ENCODE results near the gene PRRG2. TPM values are rescaled to one million over a fixed set of nuclear protein-coding genes. Genes with fewer than 3 reads are reported as not detected.
"Not testable (repeated sequence)": the region's sequence is repeated elsewhere in the genome, so short reads cannot be mapped to it uniquely, and the experiment has no call there.

PRRG2 gene
- total RNA-seq, 3 donors from 2014 or later = 1.0 to 1.4 (median 1.3) TPM

- Mint-ChIP-seq H3K9me3 (no peaks in the 10 kb centered on the region), H3K4me1 (ENCODE audit: low read depth) (no peaks in the 10 kb centered on the region), H3K36me3 (ENCODE audit: insufficient read depth) (peaks cover 5% of the 10 kb centered on the region), H3K27me3 (ENCODE audit: low read depth) (no peaks in the 10 kb centered on the region), H3K4me3 (no peak overlapping the region)
- DNase-seq (no peak), ATAC-seq (no peak)
Observed at GRCh38 chr19:49629659-49630058, 48.5 kb downstream of the PRRG2 start.

- peaks cover 5% of the 10 kb centered on the region for H3K36me3 Mint-ChIP-seq (ENCODE audit: insufficient read depth)
- H3K27me3 Mint-ChIP-seq (ENCODE audit: low read depth) = no peaks in the 10 kb centered on the region
- ATAC-seq (no peak), DNase-seq (no peak)
- H3K9me3 Mint-ChIP-seq = no peaks in the 10 kb centered on the region
- no peak overlapping the region for H3K4me3 Mint-ChIP-seq
- no peaks in the 10 kb centered on the region for H3K4me1 Mint-ChIP-seq (ENCODE audit: low read depth)
Observed at GRCh38 chr19:49631014-49631588, 50.0 kb downstream of the PRRG2 start.

- H3K27me3 Mint-ChIP-seq (ENCODE audit: low read depth) = no peaks in the 10 kb centered on the region
- no peak overlapping the region for H3K4me3 Mint-ChIP-seq
- no peaks in the 10 kb centered on the region for H3K4me1 Mint-ChIP-seq (ENCODE audit: low read depth)
- no peaks in the 10 kb centered on the region for H3K9me3 Mint-ChIP-seq
- ATAC-seq = no peak
- peaks cover 5% of the 10 kb centered on the region for H3K36me3 Mint-ChIP-seq (ENCODE audit: insufficient read depth)
- no peak for DNase-seq
Observed at GRCh38 chr19:49631610-49632192, 50.6 kb downstream of the PRRG2 start.

- Mint-ChIP-seq H3K36me3 (ENCODE audit: insufficient read depth) (peaks cover 4% of the 10 kb centered on the region), H3K4me1 (ENCODE audit: low read depth) (no peaks in the 10 kb centered on the region), H3K9me3 (no peaks in the 10 kb centered on the region), H3K27me3 (ENCODE audit: low read depth) (no peaks in the 10 kb centered on the region), H3K4me3 (no peak overlapping the region)
- no peak for DNase-seq
- ATAC-seq = no peak
Observed at GRCh38 chr19:49632576-49632975, 51.5 kb downstream of the PRRG2 start.

GRCh38 chr19:49633273-49633672 lies 52.2 kb downstream of the PRRG2 start:
- not testable (repeated sequence) for DNase-seq; H3K36me3 Mint-ChIP-seq (ENCODE audit: insufficient read depth); H3K27me3 Mint-ChIP-seq (ENCODE audit: low read depth); H3K9me3 Mint-ChIP-seq; H3K4me1 Mint-ChIP-seq (ENCODE audit: low read depth); ATAC-seq; H3K4me3 Mint-ChIP-seq

GRCh38 chr19:49635530-49636232 lies 54.6 kb downstream of the PRRG2 start:
- Mint-ChIP-seq H3K27me3 (ENCODE audit: low read depth) (no peaks in the 10 kb centered on the region), H3K4me1 (ENCODE audit: low read depth) (peaks cover 23% of the 10 kb centered on the region), H3K9me3 (no peaks in the 10 kb centered on the region), H3K36me3 (ENCODE audit: insufficient read depth) (no peaks in the 10 kb centered on the region), H3K4me3 (no peak overlapping the region)
- DNase-seq (no peak), ATAC-seq (no peak)

GRCh38 chr19:49636233-49636932 lies 55.3 kb downstream of the PRRG2 start:
- H3K4me3 Mint-ChIP-seq = no peak overlapping the region
- no peak for DNase-seq
- H3K9me3 Mint-ChIP-seq = no peaks in the 10 kb centered on the region
- peaks cover 27% of the 10 kb centered on the region for H3K4me1 Mint-ChIP-seq (ENCODE audit: low read depth)
- H3K27me3 Mint-ChIP-seq (ENCODE audit: low read depth) = no peaks in the 10 kb centered on the region
- H3K36me3 Mint-ChIP-seq (ENCODE audit: insufficient read depth) = no peaks in the 10 kb centered on the region
- ATAC-seq = no peak

GRCh38 chr19:49637821-49638738 lies 57.0 kb downstream of the PRRG2 start:
- no peaks in the 10 kb centered on the region for H3K9me3 Mint-ChIP-seq
- no peak for ATAC-seq
- no peak for DNase-seq

GRCh38 chr19:49639401-49640112 lies 58.4 kb downstream of the PRRG2 start:
- Mint-ChIP-seq H3K4me1 (ENCODE audit: low read depth) (peaks cover 53% of the 10 kb centered on the region), H3K36me3 (ENCODE audit: insufficient read depth) (peaks cover 3% of the 10 kb centered on the region), H3K9me3 (no peaks in the 10 kb centered on the region), H3K4me3 (peak overlapping the region; percentile 98), H3K27me3 (ENCODE audit: low read depth) (no peaks in the 10 kb centered on the region)
- DNase-seq (no peak), ATAC-seq (no peak)

More at GRCh38 chr19:49637821-49638738, 57.0 kb downstream of the PRRG2 start:
- Mint-ChIP-seq H3K4me1 (ENCODE audit: low read depth) (peaks cover 39% of the 10 kb centered on the region), H3K36me3 (ENCODE audit: insufficient read depth) (no peaks in the 10 kb centered on the region), H3K4me3 (peak overlapping the region; percentile 49), H3K27me3 (ENCODE audit: low read depth) (no peaks in the 10 kb centered on the region)

- DNase-seq = peak; percentile 99
- no peaks in the 10 kb centered on the region for H3K27me3 Mint-ChIP-seq (ENCODE audit: low read depth)
- peak; percentile 60 to 68 for ATAC-seq
- peak within 1 kb of the TSS; percentile 98 for H3K4me3 Mint-ChIP-seq
- H3K4me1 Mint-ChIP-seq (ENCODE audit: low read depth) = peaks cover 57% of the 10 kb centered on the region
- peaks cover 3% of the 10 kb centered on the region for H3K36me3 Mint-ChIP-seq (ENCODE audit: insufficient read depth)
- H3K9me3 Mint-ChIP-seq = no peaks in the 10 kb centered on the region
Observed at GRCh38 chr19:49640113-49640898, 59.2 kb downstream of the PRRG2 start, which contains the start of gene RRAS. Gene RRAS, minus strand, starts transcription at chr19:49640143. Its CDS starts 45 bp downstream, at chr19:49640098.
